OCI-M2 (cell line): Measurements from ENCODE around the gene CREB3L2.
"Not testable (repeated sequence)": the region's sequence is repeated elsewhere in the genome, so short reads cannot be mapped to it uniquely, and the experiment has no call there.

Experiments
- DNase-seq: peaks from one replicate; lab custom pipeline; 2025; ENCODE audit not compliant: unreplicated experiment; lab: John Stamatoyannopoulos, UW

CREB3L2 gene

GRCh38 chr7:137846827-137847567 lies 154.9 kb downstream of the CREB3L2 start, which contains the start of gene DGKI:
Gene DGKI, minus strand, starts transcription at chr7:137846974.
- DNase-seq = no peak

DNA sequence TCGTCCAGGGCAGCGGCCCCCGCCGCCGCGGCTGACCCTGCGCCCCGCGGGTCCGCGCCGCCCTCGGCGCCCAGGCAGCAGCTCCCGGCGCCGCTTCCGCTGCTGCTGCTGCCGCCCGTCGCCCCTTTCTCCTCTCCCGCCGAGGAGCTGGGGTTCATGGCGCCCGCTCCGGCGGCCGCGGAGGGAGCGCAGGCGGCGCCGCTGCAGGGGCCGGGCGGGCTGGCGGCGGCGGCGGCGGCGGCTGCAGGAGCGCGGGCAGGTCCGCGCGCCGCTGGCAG lies 155.4 kb downstream of the CREB3L2 start:
- DNase-seq = no peak

DNA sequence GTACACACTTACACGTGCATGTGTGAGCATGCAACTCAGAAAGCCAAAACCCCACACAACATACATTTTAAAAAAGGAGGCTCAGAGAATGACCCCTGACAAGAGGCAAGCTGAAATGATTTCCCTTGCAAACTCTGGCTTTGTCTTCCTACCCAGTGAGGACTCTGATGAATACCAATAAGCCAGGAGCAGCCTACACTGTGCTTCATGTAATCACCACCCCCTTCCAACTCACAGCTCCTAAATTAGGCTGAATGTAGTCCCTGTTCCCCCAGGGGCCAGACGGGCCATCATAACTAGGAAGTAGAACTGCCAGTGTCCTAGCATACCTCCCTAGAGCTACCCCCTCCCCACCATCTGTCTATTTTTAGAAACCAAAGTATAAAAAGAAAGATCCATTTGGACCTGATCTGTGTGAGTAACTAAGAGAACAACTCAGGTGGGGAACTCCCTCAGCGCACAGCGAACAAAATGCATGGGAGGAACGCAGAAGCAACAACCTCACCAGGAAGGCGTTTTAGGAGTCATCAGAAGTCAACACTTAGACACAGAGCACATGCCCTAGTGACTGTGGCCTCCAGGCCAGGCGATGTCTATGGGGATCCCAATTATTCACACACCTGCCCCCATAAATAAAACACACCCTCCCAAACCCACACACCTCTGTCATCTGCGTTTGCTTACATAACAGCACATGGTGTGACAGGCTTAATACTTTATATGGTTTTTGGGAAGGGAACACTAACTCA lies 157.0 kb downstream of the CREB3L2 start:
- DNase-seq = no peak

DNA sequence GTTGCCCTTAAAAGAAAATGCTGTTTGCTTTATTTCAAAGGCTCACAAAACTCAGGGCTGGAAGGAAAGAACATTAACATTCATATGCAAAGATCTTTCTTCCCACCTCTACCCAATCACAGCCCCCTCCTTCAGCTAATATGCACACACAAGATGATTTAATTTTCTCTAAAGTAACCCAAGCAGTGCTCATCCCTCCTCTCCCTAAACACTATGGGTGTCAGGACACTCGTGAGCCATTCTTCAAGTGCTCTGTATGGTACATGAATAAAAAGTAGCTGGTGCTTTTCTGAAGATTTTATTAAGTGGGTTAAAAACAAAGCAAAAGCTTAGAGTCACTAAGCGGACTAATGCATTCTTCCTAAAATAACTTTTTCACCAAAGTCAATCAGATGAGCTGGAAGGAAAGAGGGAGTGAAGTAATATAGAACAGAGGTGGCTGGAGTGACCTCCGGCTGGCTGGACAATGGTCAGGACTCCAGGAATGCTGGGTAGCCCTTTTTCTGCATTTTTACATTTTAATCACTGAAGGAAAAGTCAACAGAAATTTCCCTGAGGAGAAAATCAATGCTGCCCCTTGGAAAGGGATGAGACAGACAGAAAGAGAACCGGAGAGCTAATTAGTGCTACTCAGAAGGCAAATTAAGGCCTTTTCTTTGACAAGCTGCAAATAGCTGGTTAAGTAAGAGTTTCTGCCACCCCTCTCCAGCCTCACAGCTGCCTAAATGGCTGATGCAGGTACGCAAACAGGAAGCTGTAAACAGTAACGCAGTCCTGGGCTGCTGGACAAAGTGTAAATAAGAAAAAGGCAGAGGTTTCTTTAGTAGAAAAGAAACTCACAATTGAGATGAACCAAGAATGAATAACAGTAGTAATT lies 161.7 kb downstream of the CREB3L2 start:
- DNase-seq = no peak

- DNase-seq = no peak
Observed at GRCh38 chr7:137838706-137839315, 163.1 kb downstream of the CREB3L2 start.

DNA sequence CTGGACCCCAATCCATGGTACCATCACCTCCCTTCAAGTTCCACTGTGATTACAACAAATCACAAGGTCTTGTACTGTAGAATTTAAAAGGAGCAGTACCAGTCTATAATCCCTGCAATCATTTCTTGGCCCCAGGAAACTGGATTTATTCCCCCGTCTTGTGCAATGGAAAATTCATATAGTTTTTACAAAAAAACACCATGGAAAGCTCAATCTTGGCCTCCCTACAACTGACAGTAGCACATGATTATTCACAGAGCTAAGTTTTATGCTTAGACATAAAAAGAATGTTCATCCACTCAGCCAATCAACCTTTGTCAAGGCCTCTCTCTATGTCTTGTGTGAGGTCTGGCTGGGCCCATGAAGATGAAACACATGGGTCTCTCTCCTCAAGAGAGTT lies 165.3 kb downstream of the CREB3L2 start:
- DNase-seq = no peak

DNA sequence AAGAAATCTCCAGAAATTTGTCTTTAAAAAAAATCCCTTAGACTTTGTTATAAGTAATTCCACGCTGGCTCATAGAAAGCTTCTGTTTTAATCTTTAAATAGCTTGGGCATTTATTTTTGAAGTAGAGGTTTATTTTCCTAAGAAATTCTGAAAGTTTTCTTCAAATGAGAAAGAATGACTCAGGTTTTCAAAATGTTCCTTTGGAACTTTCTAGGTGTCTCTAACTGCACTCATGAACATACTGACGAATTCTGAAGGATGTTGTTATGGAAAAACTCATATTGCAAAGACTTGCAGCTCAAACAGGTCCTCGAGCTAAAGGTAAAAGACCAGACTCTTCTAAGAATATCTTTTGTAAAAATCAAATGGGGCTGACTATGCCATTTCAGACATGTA lies 165.8 kb downstream of the CREB3L2 start:
- no peak for DNase-seq

- no peak for DNase-seq
Observed at GRCh38 chr7:137835486-137836112, 166.3 kb downstream of the CREB3L2 start.

DNA sequence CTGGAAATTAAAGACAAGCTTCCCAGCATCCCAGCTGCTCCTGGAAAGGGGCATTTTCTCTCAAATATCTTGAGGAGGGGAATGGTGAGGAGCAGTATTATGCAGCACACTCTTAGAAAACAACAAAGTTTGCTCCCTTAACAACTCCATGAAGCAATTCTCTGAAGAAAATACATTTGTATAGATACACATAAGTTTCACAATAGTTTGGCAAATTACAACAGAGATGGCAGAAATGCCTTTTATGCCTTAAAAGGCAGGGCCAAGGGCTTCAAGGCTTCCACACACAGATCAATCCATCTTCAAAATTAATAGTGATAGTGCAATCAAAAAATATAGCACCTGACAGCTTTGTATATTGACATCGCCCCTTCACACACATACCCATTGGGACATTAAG lies 167.3 kb downstream of the CREB3L2 start:
- DNase-seq = no peak

- DNase-seq = not testable (repeated sequence)
Observed at GRCh38 chr7:137832990-137833389, 168.9 kb downstream of the CREB3L2 start.

DNA sequence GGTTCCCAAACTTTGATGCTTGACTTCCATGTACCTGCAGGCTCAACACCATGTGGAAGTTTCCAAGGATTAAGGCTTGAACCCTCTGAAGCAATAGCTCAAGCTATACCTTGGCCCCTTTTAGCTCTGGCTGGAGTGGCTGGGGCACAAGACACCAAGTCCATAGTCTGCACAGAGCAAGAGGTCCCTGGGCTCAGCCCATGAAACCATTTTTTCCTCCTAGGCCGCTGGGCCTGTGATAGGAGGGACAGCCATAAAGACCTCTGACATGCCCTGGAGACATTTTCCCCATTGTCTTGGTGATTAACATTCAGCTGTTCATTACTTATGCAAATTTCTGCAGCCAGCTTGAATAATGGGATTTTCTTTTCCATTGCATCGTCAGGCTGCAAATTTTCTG lies 169.5 kb downstream of the CREB3L2 start:
- DNase-seq = no peak

GRCh38 chr7:137831555-137831954 lies 170.3 kb downstream of the CREB3L2 start:
- not testable (repeated sequence) for DNase-seq

GRCh38 chr7:137829337-137829992 lies 172.4 kb downstream of the CREB3L2 start:
- no peak for DNase-seq

GRCh38 chr7:137828456-137828855 lies 173.4 kb downstream of the CREB3L2 start:
- DNase-seq = no peak

DNA sequence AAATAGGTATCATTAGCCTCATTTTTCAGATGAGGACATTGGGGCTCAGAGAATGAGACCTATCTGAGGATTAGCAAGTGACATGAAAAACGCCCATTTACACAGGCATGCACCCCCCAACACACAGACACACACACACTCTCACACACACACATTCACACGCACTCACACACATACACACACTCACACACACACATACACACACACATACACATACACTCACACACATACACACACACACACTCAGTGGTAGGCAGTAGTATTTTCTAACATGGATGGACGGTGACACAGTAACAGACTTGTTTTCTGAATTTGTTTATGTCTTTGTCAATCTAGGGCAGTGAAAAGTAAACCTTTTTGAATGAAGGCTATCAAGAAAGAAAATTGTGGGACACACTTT lies 176.4 kb downstream of the CREB3L2 start:
- no peak for DNase-seq
